GM13976 (cell line): ENCODE results near the gene FUS.

Experiments used
- DNase-seq: peaks from one replicate; pipeline ENCODE4 v3.0.0; 2012; ENCODE audit warnings: low spot score
- CTCF ChIP-seq: IDR thresholded peaks from 2 replicates; pipeline ENCODE4 v1.5.1; 2012; ENCODE audit warnings: borderline replicate concordance, mild to moderate bottlenecking; ENCODE audit not compliant: insufficient read depth; ENCODE audit errors: extremely low read depth, missing control alignments, control extremely low read depth
- in situ Hi-C: fragments of 300-500 bp; cut with MboI; formaldehyde crosslinking; loops from one replicate; pipeline ENCODE4 v1.12.0; 2022; ENCODE audit warnings: low sequenced_read_pairs, mixed read lengths, inconsistent platforms; ENCODE audit not compliant: unreplicated experiment

The FUS gene

GRCh38 chr16:31225193-31225592 is 45.3 kb downstream of the FUS start:
- no peak for TF ChIP-seq CTCF
- in situ Hi-C loops: no loop called here

GRCh38 chr16:31228206-31228605 is 48.3 kb downstream of the FUS start:
- DNase-seq: no peak
- TF ChIP-seq CTCF: no peak
- in situ Hi-C loops: no loop called here

More at GRCh38 chr16:31225193-31225592, 45.3 kb downstream of the FUS start:
- DNase-seq: no peak

GRCh38 chr16:31229501-31229900 is 49.6 kb downstream of the FUS start:
- TF ChIP-seq CTCF: no peak
- in situ Hi-C loops: no loop called here
- DNase-seq: no peak

- no peak for DNase-seq
- in situ Hi-C loops: no loop called here
- TF ChIP-seq CTCF: no peak
Measured at GRCh38 chr16:31238041-31238440, 58.1 kb downstream of the FUS start.
